SK-N-SH (cell line): ENCODE data around the gene ZNF747. TPM values are rescaled to one million over a fixed set of nuclear protein-coding genes. Genes with fewer than 3 reads are reported as not detected.

Source experiments
- CTCF ChIA-PET: fragments of 300-600, 350-600 bp; formaldehyde crosslinking; extraction: SDS; loops from one replicate; lab custom pipeline; 2021; lab: Yijun Ruan, JAX
- POLR2A ChIA-PET: fragments of 350-600 bp; sonication (Branson Sonifier 250); formaldehyde crosslinking; extraction: SDS; loops from one replicate; lab custom pipeline; 2020; ENCODE audit warnings: antibody characterized with exemption, inconsistent platforms; lab: Yijun Ruan, JAX
- DNase-seq: peaks from one replicate; pipeline ENCODE4 v3.0.0; 2012
- H2AFZ ChIP-seq: fragments of 200-600 bp; sonication (generic); 2 replicates; pipeline ENCODE4 v1.8.1; 2016; ENCODE audit warnings: antibody characterized with exemption, mild to moderate bottlenecking, low read depth
- H3F3A ChIP-seq: fragments of 200-600 bp; sonication (generic); replicated peaks from 2 replicates; pipeline ENCODE3; 2016; ENCODE audit warnings: antibody characterized with exemption, mild to moderate bottlenecking; ENCODE audit not compliant: insufficient read depth
- H3K27ac ChIP-seq, 2 experiments: fragments of 200-500 bp in 1 of 2; fragments of 200-600 bp in 1 of 2; sonication (Bioruptor generic) in 1 of 2; sonication (generic), shearing (Covaris generic) in 1 of 2; 2 replicates each; pipeline versions ENCODE4 v1.5.1 to v1.6.1; 2014 to 2016; ENCODE audit warnings: low read depth in 2 of 2, inconsistent platforms in 1 of 2, low read length in 1 of 2, mild to moderate bottlenecking in 1 of 2, mixed read lengths in 1 of 2
- H3K27me3 ChIP-seq: fragments of 200-600 bp; sonication (generic), shearing (Covaris generic); 2 replicates; pipeline ENCODE4 v1.6.1; 2016; ENCODE audit warnings: mixed run types; ENCODE audit not compliant: insufficient read depth
- H3K36me3 ChIP-seq, 2 experiments: fragments of 200-500 bp in 1 of 2; fragments of 200-600 bp in 1 of 2; sonication (Bioruptor generic) in 1 of 2; sonication (generic) in 1 of 2; replicated peaks in 1 of 2; 2 replicates each; pipeline versions ENCODE3 to v1.5.1; 2014 to 2016; ENCODE audit warnings: low read length in 1 of 2, mild to moderate bottlenecking in 1 of 2; ENCODE audit not compliant: insufficient read depth in 2 of 2, control insufficient read depth in 1 of 2
- H3K4me1 ChIP-seq, 2 experiments: fragments of 200-500 bp in 1 of 2; fragments of 200-600 bp in 1 of 2; sonication (Bioruptor generic) in 1 of 2; sonication (generic), shearing (Covaris generic) in 1 of 2; 2 replicates each; pipeline versions ENCODE4 v1.5.1 to v1.6.1; 2014 to 2016; ENCODE audit warnings: low read depth in 1 of 2, low read length in 1 of 2, mixed run types in 1 of 2; ENCODE audit not compliant: insufficient read depth in 2 of 2, control insufficient read depth in 1 of 2
- H3K4me2 ChIP-seq: fragments of 200-600 bp; sonication (generic), shearing (Covaris generic); 2 replicates; pipeline ENCODE4 v1.6.1; 2017; ENCODE audit warnings: mixed run types
- H3K4me3 ChIP-seq, 2 experiments: fragments of 200-500 bp in 1 of 2; fragments of 200-600 bp in 1 of 2; sonication (Bioruptor generic) in 1 of 2; sonication (generic), shearing (Covaris generic) in 1 of 2; 2 replicates each; pipeline versions ENCODE4 v1.5.1 to v1.8.1; 2014 to 2016; ENCODE audit warnings: low read depth in 2 of 2, inconsistent platforms in 1 of 2, low read length in 1 of 2, mild to moderate bottlenecking in 1 of 2, mixed read lengths in 1 of 2, moderate library complexity in 1 of 2
- H3K79me2 ChIP-seq: fragments of 200-600 bp; sonication (generic); 2 replicates; pipeline ENCODE4 v1.8.1; 2017; ENCODE audit warnings: mild to moderate bottlenecking; ENCODE audit not compliant: insufficient read depth
- H3K9ac ChIP-seq: fragments of 200-600 bp; sonication (generic); 2 replicates; pipeline ENCODE4 v1.6.1; 2017; ENCODE audit warnings: mixed run types
- H3K9me2 ChIP-seq: fragments of 200-600 bp; sonication (generic); 2 replicates; pipeline ENCODE4 v1.6.1; 2017; ENCODE audit warnings: mixed run types
- H3K9me3 ChIP-seq: fragments of 200-600 bp; sonication (generic); 2 replicates; pipeline ENCODE4 v1.6.1; 2017; ENCODE audit warnings: mixed run types, mild to moderate bottlenecking, moderate library complexity
- H4K20me1 ChIP-seq: fragments of 200-600 bp; sonication (generic); 2 replicates; pipeline ENCODE4 v1.6.1; 2017; ENCODE audit warnings: mild to moderate bottlenecking, mixed run types; ENCODE audit not compliant: insufficient read depth
- CTCF ChIP-seq: fragments of 200-600 bp; sonication (generic); IDR thresholded peaks from 2 replicates; pipeline ENCODE4 v1.6.1; 2017; ENCODE audit warnings: antibody characterized with exemption, mild to moderate bottlenecking, moderate library complexity
- FOXM1 ChIP-seq: IDR thresholded peaks from 2 replicates; pipeline ENCODE4 v1.4.0; 2012; ENCODE audit warnings: low read depth, mild to moderate bottlenecking
- GATA2 ChIP-seq: sonication (generic); formaldehyde crosslinking; IDR thresholded peaks from 2 replicates; pipeline ENCODE4 v1.5.0; 2020; ENCODE audit warnings: mild to moderate bottlenecking, missing genetic modification reagents
- JUND ChIP-seq: IDR thresholded peaks from 2 replicates; pipeline ENCODE4 v1.4.0; 2012
- MAX ChIP-seq: IDR thresholded peaks from 2 replicates; pipeline ENCODE4 v1.4.0; 2012; ENCODE audit warnings: low read depth
- MXI1 ChIP-seq: IDR thresholded peaks from 2 replicates; pipeline ENCODE4 v1.6.1; 2012; ENCODE audit warnings: mild to moderate bottlenecking, low read depth, low read length, improper control_type of control experiment
- PBX3 ChIP-seq: IDR thresholded peaks from 2 replicates; pipeline ENCODE4; 2012
- RAD21 ChIP-seq: IDR thresholded peaks from 2 replicates; pipeline ENCODE4 v1.6.1; 2012; ENCODE audit warnings: mild to moderate bottlenecking, low read length
- SMC3 ChIP-seq: IDR thresholded peaks from 2 replicates; pipeline ENCODE4 v1.6.1; 2012; ENCODE audit warnings: low read depth, low read length, improper control_type of control experiment
- TAF1 ChIP-seq: IDR thresholded peaks from 2 replicates; pipeline ENCODE4 v1.6.1; 2012; ENCODE audit warnings: low read depth, mild to moderate bottlenecking, low read length, moderate library complexity, borderline replicate concordance
- TEAD4 ChIP-seq: IDR thresholded peaks from 2 replicates; pipeline ENCODE4 v1.4.0; 2012; ENCODE audit warnings: mild to moderate bottlenecking, borderline replicate concordance; ENCODE audit not compliant: insufficient read depth
- USF2 ChIP-seq: fragments of 150-350 bp; IDR thresholded peaks from 2 replicates; pipeline ENCODE4 v1.6.1; 2017; ENCODE audit warnings: antibody characterized with exemption, low read length, low read depth, borderline replicate concordance
- WGBS: methylation state at CpG from one replicate; pipeline ENCODE4 v1.1.6; 2017; ENCODE audit warnings: low lambda C conversion rate; 5-methylcytosine and 5-hydroxymethylcytosine counted together
- polyA plus RNA-seq, 3 experiments: library from polyadenylated mRNA; depleted of rRNA; stranded (reverse); fragments of >200 nt; gene quantifications; 2 replicates each; pipeline ENCODE4 v1.2.3, GENCODE V29; 2012
- TF ChIP-seq, protein P1 (sequence below): IDR thresholded peaks from 2 replicates; pipeline ENCODE4 v1.6.1; 2012; ENCODE audit warnings: mild to moderate bottlenecking, low read depth, low read length, moderate library complexity

ZNF747 gene
- polyA plus RNA-seq, 1 of the 3 experiments (the other 2 are of a cell fraction) = 5.8 TPM

GRCh38 chr16:30526823-30527634 is 7.6 kb downstream of the ZNF747 start (continued):
- TF ChIP-seq MXI1 (peak; percentile 85), TAF1 (peak; percentile 80), MAX (peak; percentile 32), RAD21 (peak; percentile 14; the same call in 1 of the 2 replicates), SMC3 (peak; percentile 22; the same call in 1 of the 2 replicates), USF2 (no peak), TEAD4 (no peak), FOXM1 (no peak), CTCF (peak; percentile 39), JUND (no peak)

DNA sequence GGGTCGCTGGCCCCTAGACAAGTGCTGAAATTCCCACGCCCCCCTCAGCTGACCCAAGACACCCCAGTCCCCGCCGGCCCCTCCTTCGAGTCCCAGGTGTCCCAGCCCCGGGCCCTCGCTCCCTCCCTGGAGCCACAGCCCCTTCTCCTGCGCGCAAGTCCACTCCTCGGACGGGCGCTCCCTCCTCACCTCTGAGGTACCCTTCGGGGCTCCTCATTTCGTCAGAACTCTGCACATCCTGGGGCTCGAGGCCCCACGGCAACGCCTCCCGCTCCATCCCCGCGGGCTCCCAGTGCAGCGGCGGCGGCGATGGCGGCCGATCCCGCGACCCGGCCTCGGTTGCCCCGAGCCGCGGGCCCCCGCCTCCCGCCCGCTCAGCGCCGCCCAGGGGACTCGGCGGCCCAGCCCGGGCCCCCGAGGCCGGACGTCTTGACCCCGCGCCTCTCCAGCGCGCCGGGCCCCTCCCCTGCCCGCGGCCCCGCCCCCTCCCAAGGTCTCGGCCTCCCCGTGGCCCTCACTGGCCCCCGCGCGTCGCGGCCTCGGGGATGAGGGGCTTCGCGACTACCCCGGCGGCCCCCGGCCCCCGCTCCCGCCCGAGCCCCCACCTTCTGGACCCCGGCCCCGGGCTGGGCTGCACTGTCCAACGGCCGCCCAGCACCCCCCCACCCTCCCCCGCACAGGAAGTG is 8.4 kb downstream of the ZNF747 start, which contains the start of gene ZNF768:
ZNF768 (minus strand) TSS at position 430 of the 686 bp plus-strand sequence; CDS start at position 277, 153 bp downstream.
- CTCF ChIA-PET = interaction anchor here (0.9 to 2.5 kb wide), 6 partner anchors 9 to 96 kb away, joined by 3 to 15 read pairs (median 6); partner anchors contain the start of genes DCTPP1 and ZNF747
- no peaks in the 10 kb centered on the region for H3K79me2 ChIP-seq
- TF ChIP-seq GATA2 (CRISPR knock-in tag) = no peak
- TF ChIP-seq, protein P1, sequence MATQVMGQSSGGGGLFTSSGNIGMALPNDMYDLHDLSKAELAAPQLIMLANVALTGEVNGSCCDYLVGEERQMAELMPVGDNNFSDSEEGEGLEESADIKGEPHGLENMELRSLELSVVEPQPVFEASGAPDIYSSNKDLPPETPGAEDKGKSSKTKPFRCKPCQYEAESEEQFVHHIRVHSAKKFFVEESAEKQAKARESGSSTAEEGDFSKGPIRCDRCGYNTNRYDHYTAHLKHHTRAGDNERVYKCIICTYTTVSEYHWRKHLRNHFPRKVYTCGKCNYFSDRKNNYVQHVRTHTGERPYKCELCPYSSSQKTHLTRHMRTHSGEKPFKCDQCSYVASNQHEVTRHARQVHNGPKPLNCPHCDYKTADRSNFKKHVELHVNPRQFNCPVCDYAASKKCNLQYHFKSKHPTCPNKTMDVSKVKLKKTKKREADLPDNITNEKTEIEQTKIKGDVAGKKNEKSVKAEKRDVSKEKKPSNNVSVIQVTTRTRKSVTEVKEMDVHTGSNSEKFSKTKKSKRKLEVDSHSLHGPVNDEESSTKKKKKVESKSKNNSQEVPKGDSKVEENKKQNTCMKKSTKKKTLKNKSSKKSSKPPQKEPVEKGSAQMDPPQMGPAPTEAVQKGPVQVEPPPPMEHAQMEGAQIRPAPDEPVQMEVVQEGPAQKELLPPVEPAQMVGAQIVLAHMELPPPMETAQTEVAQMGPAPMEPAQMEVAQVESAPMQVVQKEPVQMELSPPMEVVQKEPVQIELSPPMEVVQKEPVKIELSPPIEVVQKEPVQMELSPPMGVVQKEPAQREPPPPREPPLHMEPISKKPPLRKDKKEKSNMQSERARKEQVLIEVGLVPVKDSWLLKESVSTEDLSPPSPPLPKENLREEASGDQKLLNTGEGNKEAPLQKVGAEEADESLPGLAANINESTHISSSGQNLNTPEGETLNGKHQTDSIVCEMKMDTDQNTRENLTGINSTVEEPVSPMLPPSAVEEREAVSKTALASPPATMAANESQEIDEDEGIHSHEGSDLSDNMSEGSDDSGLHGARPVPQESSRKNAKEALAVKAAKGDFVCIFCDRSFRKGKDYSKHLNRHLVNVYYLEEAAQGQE = peak; percentile 88
- TF ChIP-seq PBX3 = peak; percentile 0; the same call in 1 of the 2 replicates
- TF ChIP-seq, all 33 proteins: peak for 2
- peak within 1 kb of the TSS; percentile 96 for H3K9ac ChIP-seq
- no peaks in the 10 kb centered on the region for H3K27me3 ChIP-seq
- peaks cover 6 to 11% of the 10 kb centered on the region in 2 experiments; a peak in 3 of 4 replicates for H3K4me1 ChIP-seq
- 2% methylated on average over 28 of the region's 73 CpGs for WGBS
- H3K27ac ChIP-seq = peak within 1 kb of the TSS; percentile 94 to 98
- DNase-seq = peak; percentile 94
- no peaks in the 10 kb centered on the region for H3K9me2 ChIP-seq
- no peaks in the 10 kb centered on the region for H4K20me1 ChIP-seq
- peak within 1 kb of the TSS; percentile 80 to 83 for H3K4me3 ChIP-seq
- no peaks in the 10 kb centered on the region for H3K9me3 ChIP-seq
- POLR2A ChIA-PET = interaction anchor here (0.7 to 2.1 kb wide), 6 partner anchors 9 to 132 kb away, joined by 3 to 6 read pairs (median 4); partner anchors contain the start of genes DCTPP1, FBRS and SEPHS2
- no peaks in the 10 kb centered on the region for H3F3A ChIP-seq
- peak within 1 kb of the TSS; percentile 72; the same call in 1 of the 2 replicates for H2AFZ ChIP-seq
- H3K4me2 ChIP-seq = peak within 1 kb of the TSS; percentile 94
- peaks cover 3 to 12% of the 10 kb centered on the region in 2 experiments for H3K36me3 ChIP-seq
